WERI-Rb-1 (cell line): Measurements from ENCODE around the gene SLAMF7.

ENCODE experiments used
- DNase-seq: peaks from one replicate; pipeline ENCODE4 v3.0.0-alpha.2; 2020
- H3K27ac ChIP-seq: fragments of 250-450 bp; sonication (Bioruptor Pico); 2 replicates; pipeline ENCODE4 v1.5.1; 2020; ENCODE audit warnings: mild to moderate bottlenecking, moderate library complexity
- H3K27me3 ChIP-seq: fragments of 250-450 bp; sonication (Bioruptor Pico); 2 replicates; pipeline ENCODE4 v1.5.1; 2021; ENCODE audit warnings: mild to moderate bottlenecking, low read depth, moderate library complexity; ENCODE audit not compliant: insufficient read depth, severe bottlenecking
- H3K36me3 ChIP-seq: fragments of 250-450 bp; sonication (Bioruptor Pico); 2 replicates; pipeline ENCODE4 v1.5.1; 2020; ENCODE audit warnings: mild to moderate bottlenecking, moderate library complexity
- H3K4me3 ChIP-seq: 2 replicates; pipeline ENCODE4 v1.5.1; 2011; ENCODE audit warnings: low read depth, mild to moderate bottlenecking, control low read depth, low read length
- H3K9me3 ChIP-seq: fragments of 250-450 bp; sonication (Bioruptor Pico); 2 replicates; pipeline ENCODE4 v1.5.1; 2021; ENCODE audit warnings: mild to moderate bottlenecking, moderate library complexity; ENCODE audit not compliant: severe bottlenecking
- CTCF ChIP-seq: IDR thresholded peaks from 2 replicates; pipeline ENCODE4 v1.5.1; 2011; ENCODE audit warnings: low read depth, mild to moderate bottlenecking, control low read depth, inconsistent platforms, low read length

Gene SLAMF7

GRCh38 chr1:160789702-160790611 is 50.9 kb downstream of the SLAMF7 start:
- no peaks in the 10 kb centered on the region for H3K36me3 ChIP-seq
- peaks cover 8% of the 10 kb centered on the region for H3K9me3 ChIP-seq
- no peak for DNase-seq
- TF ChIP-seq CTCF: no peak
- peaks cover 73% of the 10 kb centered on the region for H3K27me3 ChIP-seq
- no peak overlapping the region for H3K27ac ChIP-seq
- no peak overlapping the region for H3K4me3 ChIP-seq

GRCh38 chr1:160794376-160794775 is 55.3 kb downstream of the SLAMF7 start:
- DNase-seq: no peak
- Histone ChIP-seq H3K27ac (no peak overlapping the region), H3K36me3 (no peaks in the 10 kb centered on the region), H3K27me3 (peaks cover 99% of the 10 kb centered on the region), H3K9me3 (no peaks in the 10 kb centered on the region), H3K4me3 (no peak overlapping the region)
- no peak for TF ChIP-seq CTCF

- H3K4me3 ChIP-seq: no peak within 1 kb of the TSS
- peaks cover 99% of the 10 kb centered on the region for H3K27me3 ChIP-seq
- no peak for DNase-seq
- H3K27ac ChIP-seq: no peak within 1 kb of the TSS
- H3K9me3 ChIP-seq: no peaks in the 10 kb centered on the region
- no peaks in the 10 kb centered on the region for H3K36me3 ChIP-seq
- TF ChIP-seq CTCF: no peak
Observed at GRCh38 chr1:160795951-160796383, 56.9 kb downstream of the SLAMF7 start, which contains the start of gene LY9. TSS of gene LY9 (plus strand) at chr1:160796174. CDS start at chr1:160796188, 14 bp downstream.

GRCh38 chr1:160797271-160797709 is 58.2 kb downstream of the SLAMF7 start:
- TF ChIP-seq CTCF: no peak

GRCh38 chr1:160797861-160798273 is 58.8 kb downstream of the SLAMF7 start:
- Histone ChIP-seq H3K36me3 (no peaks in the 10 kb centered on the region), H3K4me3 (no peak overlapping the region), H3K9me3 (no peaks in the 10 kb centered on the region), H3K27me3 (peaks cover 98% of the 10 kb centered on the region), H3K27ac (no peak overlapping the region)
- no peak for DNase-seq
- no peak for TF ChIP-seq CTCF

More at GRCh38 chr1:160797271-160797709, 58.2 kb downstream of the SLAMF7 start:
- no peak for DNase-seq
- Histone ChIP-seq H3K36me3 (no peaks in the 10 kb centered on the region), H3K9me3 (no peaks in the 10 kb centered on the region), H3K27me3 (peaks cover 99% of the 10 kb centered on the region), H3K4me3 (no peak overlapping the region), H3K27ac (no peak overlapping the region)
